Right atrium auricular region (tissue), 2 donors: Measurements from ENCODE around the gene RND3. TPM values are rescaled to one million over a fixed set of nuclear protein-coding genes. Genes with fewer than 3 reads are reported as not detected.

ENCODE experiments used
- DNase-seq: peaks from one replicate; pipeline ENCODE4 v3.0.0-alpha.2; 2019; ENCODE audit warnings: low spot score
- H3K27ac ChIP-seq, 2 donors: fragments of 200-600 bp; sonication (generic); 1 replicate in 1 of 2; 2 replicates in 1 of 2; pipeline ENCODE4 v1.5.1; 2016 to 2019
- H3K27me3 ChIP-seq, 2 donors: fragments of 200-600 bp; sonication (generic); one replicate each; pipeline versions ENCODE4 v1.5.1 to v1.6.0; 2017 to 2019
- H3K36me3 ChIP-seq: fragments of 200-600 bp; sonication (generic); one replicate; pipeline ENCODE4 v1.5.1; 2016
- H3K4me1 ChIP-seq, 2 donors: fragments of 200-600 bp; sonication (generic); one replicate each; pipeline versions ENCODE4 v1.5.1 to v1.6.0; 2017 to 2019
- H3K4me3 ChIP-seq, 2 donors: fragments of 200-600 bp; sonication (generic); 1 replicate in 1 of 2; 2 replicates in 1 of 2; pipeline ENCODE4 v1.5.1; 2017 to 2019; ENCODE audit warnings: mild to moderate bottlenecking in 1 of 2, moderate library complexity in 1 of 2
- H3K9me3 ChIP-seq, 2 donors: fragments of 200-600 bp; sonication (generic); one replicate each; pipeline ENCODE4 v1.5.1; 2019
- CTCF ChIP-seq, 2 donors: fragments of 200-600 bp; sonication (generic); IDR thresholded peaks; one replicate each; pipeline ENCODE4 v1.5.1; 2019; ENCODE audit warnings: antibody characterized with exemption in 2 of 2
- total RNA-seq, 2 donors: library from RNA; depleted of rRNA; stranded (reverse); fragments of >200 nt; gene quantifications; one replicate each; pipeline ENCODE4 v1.1.0, GENCODE V29; 2016

The RND3 gene
- total RNA-seq, 2 donors from 2014 or later: 9.6 to 25.4 TPM

DNA sequence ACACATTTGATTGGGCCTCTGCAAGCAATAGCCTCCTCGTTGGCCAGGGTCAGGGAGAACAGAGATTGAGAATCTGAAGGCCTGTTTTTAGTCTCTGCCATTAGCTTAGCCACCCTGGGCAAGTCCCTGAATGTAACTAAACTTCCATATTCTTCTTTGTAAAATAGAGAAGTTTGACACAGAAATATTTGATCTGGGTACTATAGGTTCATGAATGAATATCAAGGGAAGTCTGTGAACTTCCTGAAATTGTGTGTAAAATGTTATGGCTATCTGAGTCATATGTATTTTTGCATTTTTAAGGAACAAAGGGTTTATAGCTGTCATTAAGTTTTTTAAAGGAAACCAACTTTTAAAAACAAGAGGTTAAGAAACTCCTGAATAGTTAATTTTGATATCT is 23.2 kb downstream of the RND3 start:
- H3K4me1 ChIP-seq: no peaks in the 10 kb centered on the region
- no peak overlapping the region for H3K27ac ChIP-seq
- no peaks in the 10 kb centered on the region for H3K27me3 ChIP-seq
- no peaks in the 10 kb centered on the region for H3K36me3 ChIP-seq
- DNase-seq: no peak
- H3K9me3 ChIP-seq: no peaks in the 10 kb centered on the region
- no peak for TF ChIP-seq CTCF (IDR thresholded peaks at IDR 0.05)
- H3K4me3 ChIP-seq: no peak overlapping the region

DNA sequence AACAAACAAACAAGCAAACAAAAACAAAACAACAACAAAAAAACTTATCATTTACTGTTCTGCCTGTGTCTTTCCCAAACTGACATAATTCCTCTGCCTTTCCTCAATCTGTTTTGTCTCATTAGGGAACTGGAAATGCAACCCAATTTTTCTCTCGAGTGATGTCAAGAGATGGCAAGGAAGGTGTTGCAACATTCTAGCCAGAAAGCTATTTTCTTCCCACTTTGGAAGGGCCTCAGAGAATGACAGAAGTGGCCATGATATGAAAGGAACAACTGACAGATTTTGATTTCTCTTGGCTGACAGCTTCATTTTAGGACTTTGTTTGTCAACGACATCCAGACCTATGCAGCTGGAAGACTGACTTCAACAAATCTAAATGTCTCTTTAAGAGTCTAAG is 24.7 kb downstream of the RND3 start:
- Histone ChIP-seq H3K9me3 (no peaks in the 10 kb centered on the region), H3K27ac (no peak overlapping the region), H3K4me3 (no peak overlapping the region), H3K4me1 (no peaks in the 10 kb centered on the region), H3K36me3 (no peaks in the 10 kb centered on the region), H3K27me3 (no peaks in the 10 kb centered on the region)
- DNase-seq: no peak
- TF ChIP-seq CTCF (IDR thresholded peaks at IDR 0.05): no peak

- Histone ChIP-seq H3K27ac (no peak overlapping the region), H3K4me1 (no peaks in the 10 kb centered on the region), H3K36me3 (no peaks in the 10 kb centered on the region), H3K27me3 (no peaks in the 10 kb centered on the region), H3K9me3 (no peaks in the 10 kb centered on the region), H3K4me3 (no peak overlapping the region)
- TF ChIP-seq CTCF (IDR thresholded peaks at IDR 0.05): no peak
- DNase-seq: no peak
Observed at GRCh38 chr2:150459281-150459680, 28.2 kb downstream of the RND3 start.

DNA sequence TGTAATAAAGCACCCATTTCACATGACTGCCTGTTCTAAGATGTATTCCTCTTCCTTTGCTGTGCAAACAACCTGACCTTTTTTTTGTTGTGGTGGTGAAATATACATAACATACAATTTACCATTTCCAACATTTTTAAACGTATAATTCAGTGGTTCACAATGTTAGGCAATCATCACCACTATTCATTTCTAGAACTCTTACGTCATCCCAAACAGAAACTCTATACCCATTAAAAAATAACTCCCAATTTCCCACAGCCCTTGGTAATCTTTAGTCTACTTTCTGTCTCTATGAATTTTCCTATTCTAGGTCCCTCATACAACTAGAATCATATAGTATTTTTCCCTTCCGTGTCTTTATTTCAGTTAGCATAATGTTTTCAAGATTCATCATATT is 36.7 kb downstream of the RND3 start:
- Histone ChIP-seq H3K4me1 (no peaks in the 10 kb centered on the region), H3K9me3 (no peaks in the 10 kb centered on the region), H3K36me3 (no peaks in the 10 kb centered on the region), H3K4me3 (no peak overlapping the region), H3K27ac (no peak overlapping the region), H3K27me3 (no peaks in the 10 kb centered on the region)
- TF ChIP-seq CTCF (IDR thresholded peaks at IDR 0.05): no peak
- no peak for DNase-seq

DNA sequence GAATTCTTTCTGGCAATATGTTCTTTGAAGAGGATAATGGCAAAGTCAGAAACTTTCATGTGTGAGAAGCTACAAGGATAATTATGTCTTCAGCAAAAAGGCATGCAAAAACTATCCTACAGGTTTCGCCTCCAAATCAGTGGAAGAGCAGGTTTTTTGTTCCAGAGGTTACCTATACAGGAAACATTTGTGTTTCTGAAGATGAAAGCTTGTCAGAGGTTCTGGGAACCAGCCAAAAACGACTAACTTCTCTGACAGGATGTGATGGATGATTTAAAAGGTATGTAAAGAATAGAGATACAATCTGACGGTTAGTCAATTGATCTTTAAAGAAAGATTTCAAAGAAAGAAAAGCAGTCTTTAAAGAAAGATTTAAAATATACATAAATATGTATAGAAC is 37.6 kb downstream of the RND3 start:
- no peaks in the 10 kb centered on the region for H3K27me3 ChIP-seq
- no peak for TF ChIP-seq CTCF (IDR thresholded peaks at IDR 0.05)
- DNase-seq: no peak
- H3K4me3 ChIP-seq: no peak overlapping the region
- H3K36me3 ChIP-seq: no peaks in the 10 kb centered on the region
- H3K9me3 ChIP-seq: no peaks in the 10 kb centered on the region
- no peak overlapping the region for H3K27ac ChIP-seq
- no peaks in the 10 kb centered on the region for H3K4me1 ChIP-seq

DNA sequence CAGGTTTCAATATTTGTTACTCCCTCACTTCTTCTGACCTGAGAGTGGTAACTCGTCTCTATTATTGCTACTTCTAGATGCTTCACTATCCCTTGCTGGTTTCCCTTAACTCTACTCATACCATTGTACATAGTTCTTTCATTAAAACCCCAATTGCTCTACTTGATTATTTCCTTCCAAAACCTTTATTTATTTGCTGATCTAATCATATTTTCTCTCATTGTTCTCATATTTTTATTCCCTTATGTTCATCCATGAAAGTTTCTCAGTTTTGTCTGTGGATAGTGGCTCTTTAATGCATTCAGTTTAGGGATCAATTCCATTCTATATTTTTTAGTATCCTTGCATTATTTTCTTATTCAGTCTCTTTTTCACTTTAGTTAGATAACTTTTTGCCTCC is 42.1 kb downstream of the RND3 start:
- Histone ChIP-seq H3K27me3 (no peaks in the 10 kb centered on the region), H3K27ac (no peak overlapping the region), H3K9me3 (no peaks in the 10 kb centered on the region), H3K4me1 (no peaks in the 10 kb centered on the region), H3K36me3 (no peaks in the 10 kb centered on the region), H3K4me3 (no peak overlapping the region)
- TF ChIP-seq CTCF (IDR thresholded peaks at IDR 0.05): no peak
- DNase-seq: no peak
